Ascending aorta (tissue), 2 donors: Measurements from ENCODE around the gene DAGLA. TPM values are rescaled to one million over a fixed set of nuclear protein-coding genes. Genes with fewer than 3 reads are reported as not detected.

Experiments
- DNase-seq, 2 donors: peaks; one replicate each; pipeline ENCODE4 v3.0.0-alpha.2; 2019; ENCODE audit warnings: low spot score in 2 of 2
- H3K27ac ChIP-seq, 2 donors: fragments of 200-600 bp; sonication (generic); one replicate each; pipeline ENCODE4 v1.5.1; 2016 to 2017; ENCODE audit warnings: mild to moderate bottlenecking in 1 of 2
- H3K27me3 ChIP-seq: fragments of 200-600 bp; sonication (generic); one replicate; pipeline ENCODE4 v1.5.1; 2017
- H3K36me3 ChIP-seq, 2 donors: fragments of 200-600 bp; sonication (generic); one replicate each; pipeline ENCODE4 v1.5.1; 2016
- H3K4me1 ChIP-seq, 2 donors: fragments of 200-600 bp; sonication (generic); one replicate each; pipeline ENCODE4 v1.5.1; 2016 to 2017; ENCODE audit warnings: mild to moderate bottlenecking in 1 of 2
- H3K4me3 ChIP-seq, 2 donors: fragments of 200-600 bp; sonication (generic); one replicate each; pipeline ENCODE4 v1.5.1; 2016 to 2017; ENCODE audit warnings: mild to moderate bottlenecking in 1 of 2
- H3K9me3 ChIP-seq, 2 donors: fragments of 200-600 bp; sonication (generic); one replicate each; pipeline ENCODE4 v1.5.1; 2016
- CTCF ChIP-seq, 3 experiments: fragments of 200-600 bp in 2 of 3; fragments of 450-650 bp in 1 of 3; sonication (generic) in 2 of 3; IDR thresholded peaks; one replicate each; pipeline ENCODE4 v1.5.1; 2016 to 2019; ENCODE audit warnings: antibody characterized with exemption in 3 of 3, mild to moderate bottlenecking in 1 of 3, moderate library complexity in 1 of 3
- intact Hi-C: fragments of 100-400 bp; cut with DNase I; formaldehyde crosslinking; loops from one replicate; pipeline ENCODE4 v1.15.1; 2023
- total RNA-seq: library from RNA; depleted of rRNA; stranded (reverse); fragments of >200 nt; gene quantifications from one replicate; pipeline ENCODE4 v1.1.0, GENCODE V29; 2016

DAGLA gene
- total RNA-seq, 1 donor from 2014 or later: 5.3 TPM

- intact Hi-C loops: no loop called here
- no peak for TF ChIP-seq CTCF (IDR thresholded peaks at IDR 0.05)
- no peak overlapping the region for H3K4me3 ChIP-seq
Observed at GRCh38 chr11:61766353-61766841, 86.2 kb downstream of the DAGLA start.

GRCh38 chr11:61768376-61769076 lies 88.3 kb downstream of the DAGLA start:
- Histone ChIP-seq H3K4me1 (no peaks in the 10 kb centered on the region), H3K9me3 (no peaks in the 10 kb centered on the region), H3K27ac (no peak overlapping the region), H3K36me3 (no peaks in the 10 kb centered on the region), H3K4me3 (no peak overlapping the region), H3K27me3 (no peaks in the 10 kb centered on the region)
- intact Hi-C loops: no loop called here
- TF ChIP-seq CTCF (IDR thresholded peaks at IDR 0.05): no peak
- no peak for DNase-seq

More at GRCh38 chr11:61766353-61766841, 86.2 kb downstream of the DAGLA start:
- no peak overlapping the region for H3K27ac ChIP-seq
- DNase-seq: no peak
- H3K9me3 ChIP-seq: no peaks in the 10 kb centered on the region
- no peaks in the 10 kb centered on the region for H3K36me3 ChIP-seq
- no peaks in the 10 kb centered on the region for H3K27me3 ChIP-seq
- no peaks in the 10 kb centered on the region for H3K4me1 ChIP-seq

GRCh38 chr11:61769169-61769920 lies 89.2 kb downstream of the DAGLA start:
- H3K27ac ChIP-seq: no peak overlapping the region

GRCh38 chr11:61769946-61770683 lies 89.9 kb downstream of the DAGLA start:
- TF ChIP-seq CTCF (IDR thresholded peaks at IDR 0.05): no peak
- H3K36me3 ChIP-seq: no peaks in the 10 kb centered on the region
- H3K4me1 ChIP-seq: no peaks in the 10 kb centered on the region
- DNase-seq: no peak
- no peaks in the 10 kb centered on the region for H3K27me3 ChIP-seq
- no peaks in the 10 kb centered on the region for H3K9me3 ChIP-seq
- intact Hi-C loops: no loop called here
- no peak overlapping the region for H3K4me3 ChIP-seq
- H3K27ac ChIP-seq: no peak overlapping the region

More at GRCh38 chr11:61769169-61769920, 89.2 kb downstream of the DAGLA start:
- DNase-seq: no peak
- Histone ChIP-seq H3K36me3 (no peaks in the 10 kb centered on the region), H3K4me1 (no peaks in the 10 kb centered on the region), H3K27me3 (no peaks in the 10 kb centered on the region), H3K9me3 (no peaks in the 10 kb centered on the region), H3K4me3 (no peak overlapping the region)
- intact Hi-C loops: no loop called here
- no peak for TF ChIP-seq CTCF (IDR thresholded peaks at IDR 0.05)

GRCh38 chr11:61771195-61771894 lies 91.2 kb downstream of the DAGLA start:
- DNase-seq: no peak
- Histone ChIP-seq H3K36me3 (no peaks in the 10 kb centered on the region), H3K4me1 (no peaks in the 10 kb centered on the region), H3K27me3 (no peaks in the 10 kb centered on the region), H3K4me3 (no peak overlapping the region), H3K27ac (no peak overlapping the region), H3K9me3 (no peaks in the 10 kb centered on the region)
- intact Hi-C loops: no loop called here
- TF ChIP-seq CTCF (IDR thresholded peaks at IDR 0.05): no peak
